Measurements from ENCODE around the gene ZGLP1.

DNA sequence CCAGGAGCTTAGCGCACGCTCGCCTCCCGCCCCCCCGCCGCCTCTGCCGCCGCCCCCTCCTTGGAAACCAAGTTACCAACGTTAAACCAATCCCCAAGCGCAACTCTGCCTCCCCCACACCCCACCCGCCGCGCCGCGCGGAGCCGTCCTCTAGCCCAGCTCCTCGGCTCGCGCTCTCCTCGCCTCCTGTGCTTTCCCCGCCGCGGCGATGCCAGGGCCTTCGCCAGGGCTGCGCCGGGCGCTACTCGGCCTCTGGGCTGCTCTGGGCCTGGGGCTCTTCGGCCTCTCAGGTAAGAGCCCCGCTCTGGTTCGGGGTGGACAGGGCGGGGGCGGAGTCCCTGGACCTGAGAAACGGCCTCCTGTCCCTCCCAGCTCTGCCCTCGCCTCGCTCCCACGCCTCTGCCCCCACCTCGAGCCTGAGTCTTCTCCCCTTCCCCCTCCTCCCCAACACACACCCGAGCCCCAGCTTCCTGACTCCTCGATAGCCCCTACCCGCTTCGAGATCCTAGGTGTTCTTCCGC lies 19.7 kb downstream of the ZGLP1 start, which contains the start of gene ICAM5:
- no peak for TF ChIP-seq SUZ12 (IDR thresholded peaks at IDR 0.05; ENCODE audit: low read depth, low read length)
- TF ChIP-seq NFIC (IDR thresholded peaks at IDR 0.05; ENCODE audit: low read length): no peak
- no peak for TF ChIP-seq RXRA (CRISPR knock-in tag; IDR thresholded peaks at IDR 0.05)
- TF ChIP-seq, protein P1, sequence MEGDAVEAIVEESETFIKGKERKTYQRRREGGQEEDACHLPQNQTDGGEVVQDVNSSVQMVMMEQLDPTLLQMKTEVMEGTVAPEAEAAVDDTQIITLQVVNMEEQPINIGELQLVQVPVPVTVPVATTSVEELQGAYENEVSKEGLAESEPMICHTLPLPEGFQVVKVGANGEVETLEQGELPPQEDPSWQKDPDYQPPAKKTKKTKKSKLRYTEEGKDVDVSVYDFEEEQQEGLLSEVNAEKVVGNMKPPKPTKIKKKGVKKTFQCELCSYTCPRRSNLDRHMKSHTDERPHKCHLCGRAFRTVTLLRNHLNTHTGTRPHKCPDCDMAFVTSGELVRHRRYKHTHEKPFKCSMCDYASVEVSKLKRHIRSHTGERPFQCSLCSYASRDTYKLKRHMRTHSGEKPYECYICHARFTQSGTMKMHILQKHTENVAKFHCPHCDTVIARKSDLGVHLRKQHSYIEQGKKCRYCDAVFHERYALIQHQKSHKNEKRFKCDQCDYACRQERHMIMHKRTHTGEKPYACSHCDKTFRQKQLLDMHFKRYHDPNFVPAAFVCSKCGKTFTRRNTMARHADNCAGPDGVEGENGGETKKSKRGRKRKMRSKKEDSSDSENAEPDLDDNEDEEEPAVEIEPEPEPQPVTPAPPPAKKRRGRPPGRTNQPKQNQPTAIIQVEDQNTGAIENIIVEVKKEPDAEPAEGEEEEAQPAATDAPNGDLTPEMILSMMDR (CRISPR knock-in tag; IDR thresholded peaks at IDR 0.05): no peak
- no peak for TF ChIP-seq TFDP2 (CRISPR knock-in tag; IDR thresholded peaks at IDR 0.05)

Measured in HepG2 (cell line).